GM12892 (cell line): ENCODE results near the gene SLC25A5.

ENCODE experiments used
- POLR2A ChIP-seq: IDR thresholded peaks from 2 replicates; pipeline ENCODE4 v1.6.1; 2011; ENCODE audit warnings: low read depth, low read length, control low read depth
- POLR2AphosphoS5 ChIP-seq: IDR thresholded peaks from 2 replicates; pipeline ENCODE4 v1.6.1; 2011; ENCODE audit warnings: low read depth, low read length, control low read depth
- TAF1 ChIP-seq: IDR thresholded peaks from 2 replicates; pipeline ENCODE4 v1.6.1; 2011; ENCODE audit warnings: low read depth, mild to moderate bottlenecking, control low read depth, low read length, borderline replicate concordance

DNA sequence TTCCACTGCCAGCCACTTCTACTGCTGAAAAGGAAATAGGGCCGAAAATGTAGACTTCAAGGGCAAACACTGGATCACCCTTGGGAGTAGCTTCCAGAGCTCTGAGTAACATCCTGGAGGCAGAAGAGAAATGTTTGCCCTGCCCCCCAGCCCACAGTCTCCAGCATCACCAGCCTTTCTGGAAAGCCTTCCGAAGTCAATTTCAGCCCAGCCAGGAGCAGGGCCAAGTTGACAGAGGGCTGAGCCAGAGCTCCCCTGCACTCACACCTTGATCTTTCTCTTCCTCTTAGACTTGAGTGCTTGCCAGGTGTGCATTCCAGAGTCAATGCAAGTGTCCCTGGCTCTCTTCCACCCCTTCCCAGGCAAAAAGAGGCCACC, 35.2 kb downstream of the SLC25A5 start:
- TF ChIP-seq POLR2A (no peak), POLR2AphosphoS5 (no peak), TAF1 (no peak)
